Keratinocyte (primary cell): Measurements from ENCODE around the gene HABP4. TPM values are rescaled to one million over a fixed set of nuclear protein-coding genes. Genes with fewer than 3 reads are reported as not detected.

Experiments
- DNase-seq: peaks from one replicate; pipeline ENCODE4 v3.0.0-alpha.2; 2011; ENCODE audit warnings: low read depth, missing footprints, low spot score
- FAIRE-seq: peaks from 2 replicates; lab custom pipeline; 2011; peaks lifted over from hg19 to GRCh38; lab: Jason Lieb, UNC
- H2AFZ ChIP-seq: 2 replicates; pipeline ENCODE4 v1.6.0; 2012; ENCODE audit warnings: low read length, control low read depth, inconsistent platforms; ENCODE audit not compliant: control insufficient read depth
- H3K27ac ChIP-seq: 2 replicates; pipeline ENCODE4 v1.5.1; 2011; ENCODE audit warnings: low read length; ENCODE audit not compliant: control insufficient read depth, insufficient read depth
- H3K27me3 ChIP-seq: 3 replicates; pipeline ENCODE4 v1.6.0; 2011; ENCODE audit warnings: low read length; ENCODE audit not compliant: control insufficient read depth, insufficient read depth; ENCODE audit errors: extremely low read depth
- H3K36me3 ChIP-seq, 2 experiments: 2 replicates in 1 of 2; 3 replicates in 1 of 2; pipeline ENCODE4 v1.5.1; 2011; ENCODE audit warnings: low read length in 2 of 2, mild to moderate bottlenecking in 1 of 2; ENCODE audit not compliant: control insufficient read depth in 2 of 2, insufficient read depth in 2 of 2; ENCODE audit errors: extremely low read depth in 1 of 2
- H3K4me1 ChIP-seq: 3 replicates; pipeline ENCODE4 v1.5.1; 2011; ENCODE audit warnings: low read length; ENCODE audit not compliant: control insufficient read depth, insufficient read depth; ENCODE audit errors: extremely low read depth
- H3K4me2 ChIP-seq: 3 replicates; pipeline ENCODE4 v1.6.0; 2011; ENCODE audit warnings: low read depth, low read length; ENCODE audit not compliant: control insufficient read depth, insufficient read depth; ENCODE audit errors: extremely low read depth
- H3K4me3 ChIP-seq, 3 experiments: fragments of 200-600 bp in 1 of 3; sonication (generic) in 1 of 3; 2 replicates in 2 of 3; 3 replicates in 1 of 3; pipeline ENCODE4 v1.5.1; 2011 to 2016; ENCODE audit warnings: low read length in 3 of 3, mild to moderate bottlenecking in 3 of 3, control low read depth in 2 of 3, inconsistent platforms in 1 of 3, low read depth in 1 of 3, mixed read lengths in 1 of 3, mixed run types in 1 of 3, moderate library complexity in 1 of 3; ENCODE audit not compliant: control insufficient read depth in 2 of 3, insufficient read depth in 2 of 3; ENCODE audit errors: extremely low read depth in 1 of 3
- H3K79me2 ChIP-seq: 2 replicates; pipeline ENCODE4 v1.6.0; 2012; ENCODE audit warnings: low read length; ENCODE audit not compliant: control insufficient read depth, insufficient read depth
- H3K9ac ChIP-seq: 3 replicates; pipeline ENCODE4 v1.6.0; 2011; ENCODE audit warnings: low read length; ENCODE audit not compliant: control insufficient read depth, insufficient read depth; ENCODE audit errors: extremely low read depth
- H3K9me1 ChIP-seq: 3 replicates; pipeline ENCODE4 v1.6.0; 2011; ENCODE audit warnings: low read length; ENCODE audit not compliant: control insufficient read depth, insufficient read depth; ENCODE audit errors: extremely low read depth
- H3K9me3 ChIP-seq: 2 replicates; pipeline ENCODE4 v1.5.1; 2012; ENCODE audit warnings: low read depth, low read length; ENCODE audit not compliant: control insufficient read depth
- H4K20me1 ChIP-seq: 3 replicates; pipeline ENCODE4 v1.6.0; 2011; ENCODE audit warnings: low read length; ENCODE audit not compliant: control insufficient read depth, insufficient read depth; ENCODE audit errors: extremely low read depth
- CTCF ChIP-seq, 3 experiments: IDR thresholded peaks in 1 of 3; conservative IDR thresholded peaks in 1 of 3; optimal IDR thresholded peaks in 1 of 3; 2 replicates in 2 of 3; 3 replicates in 1 of 3; pipeline versions ENCODE3 to v1.5.1; 2011; ENCODE audit warnings: low read length in 3 of 3, mild to moderate bottlenecking in 3 of 3, moderate library complexity in 2 of 3, control low read depth in 1 of 3, inconsistent platforms in 1 of 3; ENCODE audit not compliant: insufficient read depth in 2 of 3; ENCODE audit errors: extremely low read depth in 1 of 3
- EZH2 ChIP-seq: IDR thresholded peaks from one replicate; pipeline ENCODE4 v1.6.1; 2012; ENCODE audit warnings: inconsistent platforms, mild to moderate bottlenecking, low read length, moderate library complexity
- dilution Hi-C: fragments of 300-500 bp; cut with MboI; formaldehyde crosslinking; loops from one replicate; pipeline ENCODE4 v1.7.0; 2020; ENCODE audit warnings: low sequenced_read_pairs; ENCODE audit not compliant: extremely low pct_ligation_motif_present
- polyA plus RNA-seq, 5 experiments: library from polyadenylated mRNA; depleted of rRNA in 3 of 5; stranded (reverse) in 3 of 5; stranded (forward) in 1 of 5; unstranded in 1 of 5; fragments of >200 nt; gene quantifications; 1 replicate in 1 of 5; 2 replicates in 3 of 5; 3 replicates in 1 of 5; pipeline versions ENCODE4 v1.2.1 to v1.2.3, GENCODE V29; 2011 to 2012; ENCODE audit warnings: missing spikeins in 2 of 5, low read depth in 1 of 5, low replicate concordance in 1 of 5

Gene HABP4
- polyA plus RNA-seq, 1 donor (not counting 4 experiments of a cell fraction or from before 2014, with no cell fraction given): 6.8 TPM

- no peaks in the 10 kb centered on the region for H3K9me3 ChIP-seq
- no peaks in the 10 kb centered on the region for H4K20me1 ChIP-seq
- FAIRE-seq (no peak), DNase-seq (no peak)
- no peaks in the 10 kb centered on the region for H3K4me1 ChIP-seq
- no peak overlapping the region for H3K9ac ChIP-seq
- H3K4me2 ChIP-seq: no peak overlapping the region
- no peak overlapping the region for H2AFZ ChIP-seq
- H3K27ac ChIP-seq: no peak overlapping the region
- TF ChIP-seq EZH2 (no peak), CTCF (optimal IDR thresholded peaks at IDR 0.05 in 1 of 3, IDR thresholded peaks at IDR 0.05 in 1 of 3, conservative IDR thresholded peaks at IDR 0.05 in 1 of 3; ENCODE audit: extremely low read depth in 1 of 3, insufficient read depth in 2 of 3, low read length in 3 of 3) (no peak)
- dilution Hi-C loops: no loop called here
- no peaks in the 10 kb centered on the region for H3K27me3 ChIP-seq
- no peaks in the 10 kb centered on the region for H3K9me1 ChIP-seq
- no peak overlapping the region for H3K4me3 ChIP-seq
- no peaks in the 10 kb centered on the region for H3K79me2 ChIP-seq
- H3K36me3 ChIP-seq: peaks cover 0 to 17% of the 10 kb centered on the region in 2 experiments
Observed at GRCh38 chr9:96491880-96492525, 42.0 kb downstream of the HABP4 start.

DNA sequence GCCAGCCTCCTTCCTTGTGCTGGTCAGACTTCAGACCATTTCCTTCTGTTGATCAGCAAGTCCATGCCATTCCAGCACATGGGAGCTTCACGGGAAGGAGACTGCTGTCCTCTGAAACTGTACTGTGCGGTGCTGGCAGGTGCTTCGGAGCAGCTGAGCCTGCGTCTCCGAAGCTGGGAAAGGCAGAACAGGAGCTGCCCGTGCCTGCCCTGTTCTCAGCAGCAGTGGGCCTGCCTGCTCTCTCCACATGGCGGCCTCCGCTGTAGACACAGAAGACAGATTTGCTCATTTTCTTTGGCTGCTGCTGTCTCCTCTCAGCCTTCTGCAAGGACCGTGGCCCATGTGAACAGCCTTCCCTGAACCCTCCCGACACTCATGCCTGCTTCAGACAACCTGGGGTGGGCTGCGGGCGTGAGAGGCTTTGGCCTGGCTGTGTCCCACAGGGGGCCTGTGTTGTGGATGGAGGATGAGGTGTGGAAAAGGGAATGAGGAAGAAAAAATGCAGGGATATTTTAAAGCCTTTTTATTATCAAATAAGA, 43.1 kb downstream of the HABP4 start:
- DNase-seq: no peak
- FAIRE-seq: no peak
- H3K9me3 ChIP-seq: no peaks in the 10 kb centered on the region
- no peaks in the 10 kb centered on the region for H3K9me1 ChIP-seq
- H3K4me3 ChIP-seq: no peak overlapping the region
- H3K27ac ChIP-seq: no peak overlapping the region
- peaks cover 0 to 17% of the 10 kb centered on the region in 2 experiments for H3K36me3 ChIP-seq
- no peak for TF ChIP-seq EZH2
- TF ChIP-seq CTCF (optimal IDR thresholded peaks at IDR 0.05 in 1 of 3, IDR thresholded peaks at IDR 0.05 in 1 of 3, conservative IDR thresholded peaks at IDR 0.05 in 1 of 3; ENCODE audit: extremely low read depth in 1 of 3, insufficient read depth in 2 of 3, low read length in 3 of 3): no peak
- no peaks in the 10 kb centered on the region for H3K79me2 ChIP-seq
- H2AFZ ChIP-seq: no peak overlapping the region
- no peaks in the 10 kb centered on the region for H3K4me1 ChIP-seq
- H3K27me3 ChIP-seq: no peaks in the 10 kb centered on the region
- dilution Hi-C loops: no loop called here
- H4K20me1 ChIP-seq: no peaks in the 10 kb centered on the region
- no peak overlapping the region for H3K4me2 ChIP-seq
- no peak overlapping the region for H3K9ac ChIP-seq
